Loucy (cell line): Measurements from ENCODE around the gene SLC12A5.

Experiments used
- H2AFZ ChIP-seq: fragments of 200-600 bp; sonication (generic); 2 replicates; pipeline ENCODE4 v1.6.0; 2016; ENCODE audit warnings: antibody characterized with exemption, mild to moderate bottlenecking, low read length, moderate library complexity
- H3F3A ChIP-seq: fragments of 200-600 bp; 2 replicates; pipeline ENCODE4 v1.6.0; 2016; ENCODE audit warnings: antibody characterized with exemption, low read depth, mild to moderate bottlenecking
- H3K27me3 ChIP-seq: fragments of 200-600 bp; sonication (generic); 2 replicates; pipeline ENCODE4 v1.6.1; 2014; ENCODE audit warnings: low read length, mild to moderate bottlenecking; ENCODE audit not compliant: insufficient read depth, poor library complexity, severe bottlenecking
- H3K36me3 ChIP-seq: fragments of 200-600 bp; sonication (generic); 2 replicates; pipeline ENCODE4 v1.6.1; 2016; ENCODE audit warnings: low read length; ENCODE audit not compliant: insufficient read depth
- H3K4me1 ChIP-seq: fragments of 200-600 bp; sonication (generic); 2 replicates; pipeline ENCODE4 v1.5.1; 2014; ENCODE audit warnings: low read length, mild to moderate bottlenecking; ENCODE audit not compliant: insufficient read depth, poor library complexity, severe bottlenecking
- H3K4me2 ChIP-seq: fragments of 200-600 bp; sonication (generic); 2 replicates; pipeline ENCODE4 v1.6.0; 2014; ENCODE audit warnings: antibody characterized with exemption, low read length, low read depth, mild to moderate bottlenecking; ENCODE audit not compliant: poor library complexity, severe bottlenecking
- H3K4me3 ChIP-seq: fragments of 200-600 bp; sonication (generic); 2 replicates; pipeline ENCODE4 v1.5.1; 2014; ENCODE audit warnings: low read length, mild to moderate bottlenecking, mixed read lengths; ENCODE audit not compliant: poor library complexity, severe bottlenecking
- H3K79me2 ChIP-seq: fragments of 200-600 bp; sonication (generic); 2 replicates; pipeline ENCODE4 v1.6.1; 2014; ENCODE audit warnings: low read length; ENCODE audit not compliant: insufficient read depth
- H3K9ac ChIP-seq: fragments of 200-600 bp; sonication (generic); 2 replicates; pipeline ENCODE4 v1.6.0; 2014; ENCODE audit warnings: mild to moderate bottlenecking, low read depth, low read length, moderate library complexity; ENCODE audit not compliant: poor library complexity, severe bottlenecking
- H3K9me2 ChIP-seq: fragments of 200-600 bp; sonication (generic); replicated peaks from 2 replicates; pipeline ENCODE4 v1.6.1; 2016; ENCODE audit warnings: low read depth, low read length, mixed read lengths
- H3K9me3 ChIP-seq: fragments of 200-600 bp; sonication (generic); 2 replicates; pipeline ENCODE4 v1.6.1; 2014; ENCODE audit warnings: mild to moderate bottlenecking, antibody characterized with exemption, low read length, low read depth; ENCODE audit not compliant: insufficient read depth
- H4K20me1 ChIP-seq: fragments of 200-600 bp; sonication (generic); 2 replicates; pipeline ENCODE4 v1.6.0; 2014; ENCODE audit warnings: antibody characterized with exemption, low read length, mild to moderate bottlenecking; ENCODE audit not compliant: insufficient read depth, poor library complexity, severe bottlenecking
- CTCF ChIP-seq: fragments of 200-600 bp; sonication (generic); conservative IDR thresholded peaks from 2 replicates; pipeline ENCODE4 v1.5.1; 2014; ENCODE audit warnings: mild to moderate bottlenecking, antibody characterized with exemption, low read length
- EZH2phosphoT487 ChIP-seq: fragments of 200-600 bp; IDR thresholded peaks from 2 replicates; pipeline ENCODE4 v1.6.1; 2018; ENCODE audit warnings: antibody characterized with exemption, mild to moderate bottlenecking, moderate library complexity, borderline replicate concordance

The SLC12A5 gene

GRCh38 chr20:46022411-46023147 is 6.4 kb upstream of the SLC12A5 start:
- Histone ChIP-seq H3K4me3 (peak overlapping the region; percentile 92), H3F3A (no peaks in the 10 kb centered on the region), H3K36me3 (no peaks in the 10 kb centered on the region), H3K9me3 (no peaks in the 10 kb centered on the region), H3K4me2 (peak overlapping the region; percentile 99), H3K9ac (peak overlapping the region; percentile 72), H2AFZ (peak overlapping the region; percentile 86), H3K9me2 (no peaks in the 10 kb centered on the region), H3K4me1 (peaks cover 11% of the 10 kb centered on the region), H3K27me3 (no peaks in the 10 kb centered on the region), H3K79me2 (no peaks in the 10 kb centered on the region), H4K20me1 (peaks cover 17% of the 10 kb centered on the region)
- peak; percentile 80 for TF ChIP-seq CTCF
- TF ChIP-seq EZH2phosphoT487: no peak

- no peaks in the 10 kb centered on the region for H3K9me3 ChIP-seq
These were observed 5.9 kb upstream of the SLC12A5 start for GRCh38 chr20:46023148-46023484.

GRCh38 chr20:46023999-46024398 is 5.0 kb upstream of the SLC12A5 start:
- no peaks in the 10 kb centered on the region for H3K36me3 ChIP-seq
- H3F3A ChIP-seq: no peaks in the 10 kb centered on the region
- no peak overlapping the region for H3K4me3 ChIP-seq
- H3K9ac ChIP-seq: no peak overlapping the region
- no peak overlapping the region for H2AFZ ChIP-seq
- H3K4me2 ChIP-seq: no peak overlapping the region
- no peak for TF ChIP-seq CTCF
- no peak for TF ChIP-seq EZH2phosphoT487
- H3K27me3 ChIP-seq: no peaks in the 10 kb centered on the region
- H3K9me2 ChIP-seq: no peaks in the 10 kb centered on the region
- H3K4me1 ChIP-seq: peaks cover 11% of the 10 kb centered on the region
- H3K9me3 ChIP-seq: no peaks in the 10 kb centered on the region
- H3K79me2 ChIP-seq: no peaks in the 10 kb centered on the region
- H4K20me1 ChIP-seq: peaks cover 19% of the 10 kb centered on the region

More at GRCh38 chr20:46023148-46023484, 5.9 kb upstream of the SLC12A5 start:
- Histone ChIP-seq H3K9me2 (no peaks in the 10 kb centered on the region), H3K4me1 (peaks cover 11% of the 10 kb centered on the region), H3K4me2 (peak overlapping the region; percentile 99), H3K79me2 (no peaks in the 10 kb centered on the region), H3K4me3 (peak overlapping the region; percentile 92), H3F3A (no peaks in the 10 kb centered on the region), H2AFZ (no peak overlapping the region), H3K27me3 (no peaks in the 10 kb centered on the region), H3K36me3 (no peaks in the 10 kb centered on the region), H3K9ac (no peak overlapping the region), H4K20me1 (peaks cover 19% of the 10 kb centered on the region)
- TF ChIP-seq CTCF (0 out of 2 replicates have a peak, but pooled peaks have one; percentile 1), EZH2phosphoT487 (no peak)
